ENCODE results near the gene SETD1B. TPM values are rescaled to one million over a fixed set of nuclear protein-coding genes. Genes with fewer than 3 reads are reported as not detected.

Gene SETD1B
- total RNA-seq, 1 donor, result 5.8 TPM

GRCh38 chr12:121810833-121811433, 7.1 kb downstream of the SETD1B start:
- peaks cover 95% of the 10 kb centered on the region for H3K79me2 ChIP-seq (ENCODE audit: insufficient read depth, low read length)
- H3K9me3 ChIP-seq (ENCODE audit: low read depth, low read length), result no peaks in the 10 kb centered on the region
- H3K27me3 ChIP-seq (ENCODE audit: insufficient read depth, low read length), result no peaks in the 10 kb centered on the region
- H2AFZ ChIP-seq (ENCODE audit: low read length), result no peak overlapping the region
- H3K27ac ChIP-seq (ENCODE audit: low read depth, low read length), result peak overlapping the region; percentile 58
- no peak for TF ChIP-seq CTCF (IDR thresholded peaks at IDR 0.05; ENCODE audit: extremely low read depth, low read depth, low read length)
- peaks cover 63% of the 10 kb centered on the region for H4K20me1 ChIP-seq (ENCODE audit: insufficient read depth, low read length)
- DNase-seq (ENCODE audit: insufficient read length, low spot score, missing footprints), result no peak
- peaks cover 37% of the 10 kb centered on the region for H3K4me1 ChIP-seq (ENCODE audit: insufficient read depth, low read length)
- H3K4me3 ChIP-seq (ENCODE audit: insufficient read depth, low read length), result peak overlapping the region; percentile 84
- peak overlapping the region; percentile 90 for H3K4me2 ChIP-seq (ENCODE audit: insufficient read depth, low read length)
- peaks cover 66% of the 10 kb centered on the region for H3K36me3 ChIP-seq (ENCODE audit: insufficient read depth, low read length)

- Histone ChIP-seq H4K20me1 (ENCODE audit: insufficient read depth, low read length) (peaks cover 57% of the 10 kb centered on the region), H3K36me3 (ENCODE audit: insufficient read depth, low read length) (peaks cover 72% of the 10 kb centered on the region), H2AFZ (ENCODE audit: low read length) (no peak overlapping the region), H3K4me1 (ENCODE audit: insufficient read depth, low read length) (peaks cover 30% of the 10 kb centered on the region), H3K4me3 (ENCODE audit: insufficient read depth, low read length) (peak overlapping the region; percentile 84), H3K27me3 (ENCODE audit: insufficient read depth, low read length) (no peaks in the 10 kb centered on the region), H3K4me2 (ENCODE audit: insufficient read depth, low read length) (peak overlapping the region; percentile 90), H3K27ac (ENCODE audit: low read depth, low read length) (peak overlapping the region; percentile 58), H3K9me3 (ENCODE audit: low read depth, low read length) (no peaks in the 10 kb centered on the region), H3K79me2 (ENCODE audit: insufficient read depth, low read length) (peaks cover 93% of the 10 kb centered on the region)
- peak; percentile 74 for TF ChIP-seq CTCF (IDR thresholded peaks at IDR 0.05; ENCODE audit: extremely low read depth, low read depth, low read length)
- DNase-seq (ENCODE audit: insufficient read length, low spot score, missing footprints), result peak; percentile 100
These were observed 7.9 kb downstream of the SETD1B start for GRCh38 chr12:121811434-121812319.

GRCh38 chr12:121812320-121812871, 8.6 kb downstream of the SETD1B start:
- Histone ChIP-seq H3K27ac (ENCODE audit: low read depth, low read length) (no peak overlapping the region), H3K4me3 (ENCODE audit: insufficient read depth, low read length) (peak overlapping the region; percentile 84), H2AFZ (ENCODE audit: low read length) (no peak overlapping the region), H3K4me1 (ENCODE audit: insufficient read depth, low read length) (peaks cover 23% of the 10 kb centered on the region), H4K20me1 (ENCODE audit: insufficient read depth, low read length) (peaks cover 54% of the 10 kb centered on the region), H3K27me3 (ENCODE audit: insufficient read depth, low read length) (no peaks in the 10 kb centered on the region), H3K36me3 (ENCODE audit: insufficient read depth, low read length) (peaks cover 74% of the 10 kb centered on the region), H3K79me2 (ENCODE audit: insufficient read depth, low read length) (peaks cover 91% of the 10 kb centered on the region), H3K9me3 (ENCODE audit: low read depth, low read length) (no peaks in the 10 kb centered on the region), H3K4me2 (ENCODE audit: insufficient read depth, low read length) (peak overlapping the region; percentile 90)
- TF ChIP-seq CTCF (IDR thresholded peaks at IDR 0.05; ENCODE audit: extremely low read depth, low read depth, low read length), result no peak
- peak; percentile 100 for DNase-seq (ENCODE audit: insufficient read length, low spot score, missing footprints)
